Stimulated activated memory B cell treated with anti-CD40 and anti-IgM and Interleukin-4, amounts not matched to agents 10 μg/mL and 1 μg/mL and 100 μg/mL, for 72 hours (primary cell): ENCODE measurements around the gene HOXD8.

Experiments
- ATAC-seq: fragments of 150-1000 bp; cut with Tn5 transposase; 2 replicates; pipeline ENCODE4 v1.10.0; 2021
- H3K27ac Mint-ChIP-seq: one replicate; pipeline ENCODE4 v1.8.0; 2022; ENCODE audit warnings: mild to moderate bottlenecking, mixed read lengths
- H3K27me3 Mint-ChIP-seq: one replicate; pipeline ENCODE4 v1.8.0; 2022; ENCODE audit warnings: mixed read lengths
- H3K36me3 Mint-ChIP-seq: one replicate; pipeline ENCODE4 v1.8.0; 2022; ENCODE audit warnings: mixed read lengths
- H3K4me1 Mint-ChIP-seq: one replicate; pipeline ENCODE4 v1.8.0; 2022; ENCODE audit warnings: mixed read lengths
- H3K4me3 Mint-ChIP-seq: one replicate; pipeline ENCODE4 v1.8.0; 2022; ENCODE audit warnings: mild to moderate bottlenecking, moderate library complexity, mixed read lengths
- H3K9me3 Mint-ChIP-seq: one replicate; pipeline ENCODE4 v1.8.0; 2022; ENCODE audit warnings: mixed read lengths

Gene HOXD8

GRCh38 chr2:176115883-176116813 is 13.4 kb upstream of the HOXD8 start, which contains the start of gene HOXD10:
Gene HOXD10, plus strand, starts transcription at chr2:176116778. Its CDS starts 56 bp downstream, at chr2:176116834.
- peaks cover 94% of the 10 kb centered on the region for H3K27me3 Mint-ChIP-seq
- H3K4me3 Mint-ChIP-seq, result no peak within 1 kb of the TSS
- no peak within 1 kb of the TSS for H3K27ac Mint-ChIP-seq
- no peaks in the 10 kb centered on the region for H3K36me3 Mint-ChIP-seq
- H3K9me3 Mint-ChIP-seq, result no peaks in the 10 kb centered on the region
- H3K4me1 Mint-ChIP-seq, result peaks cover 10% of the 10 kb centered on the region
- no peak for ATAC-seq

- ATAC-seq, result no peak
- peaks cover 85% of the 10 kb centered on the region for H3K27me3 Mint-ChIP-seq
- no peak overlapping the region for H3K4me3 Mint-ChIP-seq
- no peaks in the 10 kb centered on the region for H3K9me3 Mint-ChIP-seq
- H3K36me3 Mint-ChIP-seq, result no peaks in the 10 kb centered on the region
- no peak overlapping the region for H3K27ac Mint-ChIP-seq
- peaks cover 7% of the 10 kb centered on the region for H3K4me1 Mint-ChIP-seq
Observed at GRCh38 chr2:176117162-176117822, 12.2 kb upstream of the HOXD8 start.

GRCh38 chr2:176117823-176118371 is 11.6 kb upstream of the HOXD8 start:
- Mint-ChIP-seq H3K9me3 (no peaks in the 10 kb centered on the region), H3K27ac (no peak overlapping the region), H3K36me3 (no peaks in the 10 kb centered on the region), H3K4me1 (peaks cover 7% of the 10 kb centered on the region), H3K27me3 (peaks cover 79% of the 10 kb centered on the region), H3K4me3 (no peak overlapping the region)
- no peak for ATAC-seq

- peaks cover 7% of the 10 kb centered on the region for H3K4me1 Mint-ChIP-seq
- H3K9me3 Mint-ChIP-seq, result no peaks in the 10 kb centered on the region
- H3K27ac Mint-ChIP-seq, result no peak overlapping the region
- H3K27me3 Mint-ChIP-seq, result peaks cover 77% of the 10 kb centered on the region
- ATAC-seq, result no peak
- no peak overlapping the region for H3K4me3 Mint-ChIP-seq
- no peaks in the 10 kb centered on the region for H3K36me3 Mint-ChIP-seq
Observed at GRCh38 chr2:176118601-176119339, 10.7 kb upstream of the HOXD8 start.

- Mint-ChIP-seq H3K27me3 (peaks cover 81% of the 10 kb centered on the region), H3K9me3 (no peaks in the 10 kb centered on the region), H3K27ac (no peak overlapping the region), H3K4me1 (peaks cover 7% of the 10 kb centered on the region), H3K4me3 (no peak overlapping the region), H3K36me3 (no peaks in the 10 kb centered on the region)
- ATAC-seq, result no peak
Observed at GRCh38 chr2:176120364-176121189, 8.9 kb upstream of the HOXD8 start.

GRCh38 chr2:176121190-176122051 is 8.1 kb upstream of the HOXD8 start:
- Mint-ChIP-seq H3K36me3 (no peaks in the 10 kb centered on the region), H3K27ac (no peak overlapping the region), H3K4me3 (no peak overlapping the region), H3K27me3 (peaks cover 81% of the 10 kb centered on the region), H3K4me1 (peaks cover 7% of the 10 kb centered on the region), H3K9me3 (no peaks in the 10 kb centered on the region)
- ATAC-seq, result no peak

- Mint-ChIP-seq H3K9me3 (no peaks in the 10 kb centered on the region), H3K4me3 (no peak overlapping the region), H3K27ac (no peak overlapping the region), H3K27me3 (peaks cover 81% of the 10 kb centered on the region), H3K36me3 (no peaks in the 10 kb centered on the region), H3K4me1 (peaks cover 7% of the 10 kb centered on the region)
- ATAC-seq, result no peak
Observed at GRCh38 chr2:176122052-176122682, 7.3 kb upstream of the HOXD8 start.

- H3K9me3 Mint-ChIP-seq, result no peaks in the 10 kb centered on the region
- H3K36me3 Mint-ChIP-seq, result no peaks in the 10 kb centered on the region
- no peak within 1 kb of the TSS for H3K4me3 Mint-ChIP-seq
- H3K27me3 Mint-ChIP-seq, result peaks cover 81% of the 10 kb centered on the region
- no peak for ATAC-seq
- no peak within 1 kb of the TSS for H3K27ac Mint-ChIP-seq
- peaks cover 7% of the 10 kb centered on the region for H3K4me1 Mint-ChIP-seq
Observed at GRCh38 chr2:176122683-176123410, 6.7 kb upstream of the HOXD8 start, which contains the start of gene HOXD9. Gene HOXD9, plus strand, starts transcription at chr2:176122719. Its CDS starts 50 bp downstream, at chr2:176122769.

GRCh38 chr2:176123411-176124109 is 5.9 kb upstream of the HOXD8 start:
- H3K4me1 Mint-ChIP-seq, result peaks cover 13% of the 10 kb centered on the region
- H3K27me3 Mint-ChIP-seq, result peaks cover 81% of the 10 kb centered on the region
- H3K4me3 Mint-ChIP-seq, result no peak overlapping the region
- H3K9me3 Mint-ChIP-seq, result no peaks in the 10 kb centered on the region
- H3K36me3 Mint-ChIP-seq, result no peaks in the 10 kb centered on the region
- ATAC-seq, result no peak
- no peak overlapping the region for H3K27ac Mint-ChIP-seq

GRCh38 chr2:176124110-176124946 is 5.2 kb upstream of the HOXD8 start:
- no peak overlapping the region for H3K27ac Mint-ChIP-seq
- peaks cover 13% of the 10 kb centered on the region for H3K4me1 Mint-ChIP-seq
- no peaks in the 10 kb centered on the region for H3K36me3 Mint-ChIP-seq
- no peak overlapping the region for H3K4me3 Mint-ChIP-seq
- ATAC-seq, result no peak
- peaks cover 81% of the 10 kb centered on the region for H3K27me3 Mint-ChIP-seq
- no peaks in the 10 kb centered on the region for H3K9me3 Mint-ChIP-seq

- Mint-ChIP-seq H3K4me1 (peaks cover 13% of the 10 kb centered on the region), H3K4me3 (no peak overlapping the region), H3K27me3 (peaks cover 73% of the 10 kb centered on the region), H3K27ac (no peak overlapping the region), H3K9me3 (no peaks in the 10 kb centered on the region), H3K36me3 (no peaks in the 10 kb centered on the region)
- no peak for ATAC-seq
Observed at GRCh38 chr2:176124947-176125771, 4.3 kb upstream of the HOXD8 start.
